Measurements from ENCODE around the gene ENPP6. TPM values are rescaled to one million over a fixed set of nuclear protein-coding genes. Genes with fewer than 3 reads are reported as not detected.

ENPP6 gene
- 0.14 TPM for polyA plus RNA-seq (2013, experiment 1 of 2; ENCODE audit: insufficient read length)
- 0.10 TPM for polyA plus RNA-seq (2013, experiment 2 of 2; ENCODE audit: insufficient read length)

GRCh38 chr4:184217634-184218033 lies at the start of gene ENPP6:
Gene ENPP6 (minus strand): TSS chr4:184217873. CDS start chr4:184217819, 54 bp downstream.
- DNase-seq = no peak

- DNase-seq = no peak
Measured at GRCh38 chr4:184267206-184267608, 49.5 kb upstream of the ENPP6 start.

- DNase-seq = peak; percentile 57
Measured at GRCh38 chr4:184265546-184266351, 48.1 kb upstream of the ENPP6 start.

DNA sequence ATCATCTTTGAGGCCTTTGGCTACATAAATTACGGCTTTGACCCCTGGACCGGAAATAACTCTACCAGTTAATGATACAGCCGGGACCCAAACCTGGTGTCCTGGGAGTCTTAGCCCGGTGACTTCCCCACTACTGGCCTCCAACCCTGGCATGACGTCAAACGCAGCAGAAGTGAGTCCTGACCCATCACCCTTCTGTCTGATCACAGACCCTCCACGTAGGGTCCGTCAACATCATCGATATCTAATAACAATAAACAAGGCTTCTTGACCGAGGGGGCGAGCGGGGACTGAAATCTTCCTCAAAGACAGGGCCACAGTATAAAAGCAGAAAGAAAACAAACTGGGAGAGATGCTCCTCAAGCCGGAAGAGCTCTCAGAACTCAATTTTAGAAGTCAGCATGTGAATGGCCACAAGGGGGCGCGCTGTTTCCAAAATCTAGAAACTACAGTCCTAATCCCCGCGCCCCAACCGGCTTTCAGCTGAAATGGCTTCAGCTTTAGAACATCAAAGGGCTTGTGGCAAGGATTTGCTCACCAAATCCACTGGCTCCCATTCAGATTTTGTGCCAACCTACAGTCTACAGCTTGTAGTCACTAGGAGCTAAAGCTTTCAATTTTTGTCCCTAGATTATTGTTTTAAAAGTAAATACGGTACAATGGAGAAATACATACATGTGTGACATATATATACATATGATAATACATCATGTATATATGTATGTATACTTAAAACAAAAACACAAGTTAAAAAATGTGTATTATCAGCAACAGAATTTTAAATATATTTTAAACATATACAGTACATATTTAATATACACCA lies 46.4 kb upstream of the ENPP6 start:
- DNase-seq = peak; percentile 88

DNA sequence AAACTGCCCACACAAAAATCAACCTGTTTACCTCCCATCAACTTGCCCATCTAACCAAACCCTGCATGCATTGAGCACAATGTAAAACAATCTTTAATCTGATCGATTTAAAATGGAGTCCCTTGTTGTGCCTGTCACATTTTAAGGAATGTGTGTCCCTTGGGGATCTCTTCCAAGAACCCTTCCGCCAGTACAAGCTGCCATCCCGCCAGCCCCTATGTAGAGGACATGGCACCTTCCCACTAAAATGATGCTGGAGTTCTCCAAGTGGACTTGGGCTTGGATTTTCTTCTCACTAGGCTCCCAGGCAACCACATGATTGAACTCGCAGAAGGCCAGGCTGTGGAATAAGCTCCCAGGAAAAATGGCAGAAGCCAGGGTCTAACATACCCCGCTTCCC lies 45.8 kb upstream of the ENPP6 start:
- DNase-seq = no peak

DNA sequence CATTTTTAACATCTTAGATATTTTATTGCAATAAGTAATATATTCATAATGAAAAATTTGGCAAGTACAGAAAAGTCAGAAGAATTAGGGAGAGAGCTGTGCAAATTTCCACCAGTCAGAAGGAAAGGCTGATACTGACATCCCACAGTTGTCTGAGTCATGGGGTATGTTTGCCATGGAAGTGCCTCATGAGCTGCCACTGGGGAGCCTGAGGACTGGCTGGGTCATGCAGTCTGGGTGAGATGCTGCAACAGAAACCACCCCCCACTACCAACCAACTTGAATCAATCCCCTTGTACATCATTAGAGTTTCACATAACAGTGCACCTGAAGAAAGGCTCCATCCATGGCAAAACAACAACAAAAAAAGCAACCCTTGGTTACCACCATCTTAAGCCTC lies 45.2 kb upstream of the ENPP6 start:
- peak; percentile 49 for DNase-seq

DNA sequence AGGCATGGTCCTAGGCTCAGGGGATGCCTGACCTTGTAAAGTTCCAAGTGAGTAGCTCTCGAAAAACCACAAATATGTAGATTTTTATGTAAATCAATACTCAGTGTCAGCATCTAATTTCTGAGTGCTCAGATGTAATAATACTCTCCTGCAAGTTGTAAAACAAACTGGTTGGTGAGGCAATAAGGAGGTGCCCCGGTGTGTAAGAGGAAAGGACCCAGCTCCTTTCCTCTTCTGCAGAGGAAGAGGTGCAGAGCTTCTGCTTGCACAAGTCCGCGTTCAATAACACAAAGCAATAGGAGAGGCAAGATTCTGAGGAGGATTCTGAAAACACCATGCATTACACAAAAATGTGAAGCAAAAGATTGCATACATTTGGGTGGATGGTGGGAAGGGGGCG lies 43.6 kb upstream of the ENPP6 start:
- DNase-seq = no peak

DNA sequence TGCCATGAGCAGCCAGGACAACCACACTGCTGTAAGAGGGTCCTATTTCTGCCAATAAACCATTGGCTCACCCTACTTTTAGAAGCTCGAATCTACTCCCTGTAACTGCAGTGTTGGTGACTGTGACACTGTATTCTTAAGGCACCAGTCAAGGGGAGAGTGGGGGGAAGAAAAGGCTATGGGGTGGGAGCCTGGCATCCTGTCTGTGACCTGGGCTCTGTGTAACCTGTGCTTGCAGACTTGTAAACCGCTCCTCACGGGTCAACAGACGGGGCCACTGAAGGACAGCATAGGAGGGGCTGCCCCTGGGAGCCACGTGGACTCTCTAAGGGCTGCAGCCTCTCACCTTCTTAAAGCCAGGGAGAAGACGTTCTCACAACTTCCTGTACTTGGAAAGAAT lies 42.2 kb upstream of the ENPP6 start:
- DNase-seq = no peak

DNA sequence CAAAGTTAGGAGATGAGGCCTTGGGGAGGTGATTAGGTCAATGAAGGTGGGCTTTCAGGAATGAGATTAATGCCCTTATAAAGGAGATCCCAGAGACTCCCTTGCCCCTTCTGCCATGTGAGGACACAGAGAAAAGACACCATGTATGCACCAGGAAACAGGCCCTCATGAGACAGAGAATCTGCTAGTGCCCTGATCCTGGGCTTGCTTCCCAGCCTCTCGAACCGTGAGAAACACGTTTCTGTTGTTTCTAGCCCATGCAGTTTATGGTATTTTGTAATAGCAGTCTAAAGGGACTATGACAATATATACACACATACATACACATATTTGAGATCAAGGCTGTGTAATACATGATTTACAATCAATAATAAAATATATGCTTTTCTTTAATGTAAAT lies 41.4 kb upstream of the ENPP6 start:
- no peak for DNase-seq

DNA sequence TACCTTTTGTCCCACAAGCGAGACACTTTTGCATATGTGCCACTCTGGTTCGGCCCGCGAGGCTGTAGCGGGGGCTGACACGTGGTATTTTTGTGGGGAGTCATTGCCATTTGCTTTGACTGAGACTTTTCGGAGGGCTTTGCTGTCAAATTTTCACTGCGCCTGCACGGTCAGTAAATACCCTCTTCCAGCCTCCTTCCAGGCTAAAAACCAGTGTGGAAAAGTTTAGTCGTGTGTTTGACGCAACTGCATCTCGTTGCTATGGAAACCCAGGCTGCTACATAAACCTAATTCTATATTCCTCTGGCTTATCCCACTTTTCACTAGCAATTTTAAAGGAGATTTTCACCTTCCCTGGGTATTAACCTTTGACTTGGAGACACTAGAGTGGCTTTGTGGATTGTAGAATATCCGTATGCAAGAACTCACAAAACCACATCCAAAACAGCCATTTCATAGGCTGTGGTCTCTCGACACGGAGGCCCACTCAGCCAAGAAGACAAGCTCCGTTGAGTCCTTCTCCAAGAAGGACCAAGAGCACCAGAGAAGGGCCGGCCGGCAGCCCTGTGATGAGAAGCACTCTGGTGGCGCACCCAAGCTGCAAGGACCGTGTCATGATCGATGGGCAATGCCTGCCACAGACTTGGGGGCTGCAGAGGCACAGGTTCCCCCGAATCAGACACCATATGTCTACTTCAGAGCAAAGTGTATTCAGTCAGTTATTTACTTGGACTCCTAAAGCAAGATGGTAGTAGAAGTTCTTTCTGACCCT lies 38.4 kb upstream of the ENPP6 start:
- no peak for DNase-seq

- no peak for DNase-seq
Measured at GRCh38 chr4:184255361-184255760, 37.7 kb upstream of the ENPP6 start.

DNA sequence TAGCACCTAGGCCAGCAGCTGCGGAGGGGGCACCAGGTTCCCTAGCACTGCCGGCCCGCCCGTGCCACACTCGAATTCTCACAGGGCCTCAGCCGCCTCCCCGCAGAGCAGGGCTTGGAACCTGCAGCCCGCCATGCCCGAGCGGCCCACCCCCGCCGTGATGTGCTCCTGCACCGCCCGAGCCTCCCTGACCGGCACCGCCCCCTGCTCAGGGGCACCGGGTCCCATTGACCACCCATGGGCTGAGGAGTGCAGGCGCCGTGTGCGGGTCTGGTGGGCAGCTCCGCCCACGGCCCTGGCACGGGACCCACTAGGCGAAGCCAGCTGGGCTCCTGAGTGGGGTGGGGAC lies 35.4 kb upstream of the ENPP6 start:
- no peak for DNase-seq

DNA sequence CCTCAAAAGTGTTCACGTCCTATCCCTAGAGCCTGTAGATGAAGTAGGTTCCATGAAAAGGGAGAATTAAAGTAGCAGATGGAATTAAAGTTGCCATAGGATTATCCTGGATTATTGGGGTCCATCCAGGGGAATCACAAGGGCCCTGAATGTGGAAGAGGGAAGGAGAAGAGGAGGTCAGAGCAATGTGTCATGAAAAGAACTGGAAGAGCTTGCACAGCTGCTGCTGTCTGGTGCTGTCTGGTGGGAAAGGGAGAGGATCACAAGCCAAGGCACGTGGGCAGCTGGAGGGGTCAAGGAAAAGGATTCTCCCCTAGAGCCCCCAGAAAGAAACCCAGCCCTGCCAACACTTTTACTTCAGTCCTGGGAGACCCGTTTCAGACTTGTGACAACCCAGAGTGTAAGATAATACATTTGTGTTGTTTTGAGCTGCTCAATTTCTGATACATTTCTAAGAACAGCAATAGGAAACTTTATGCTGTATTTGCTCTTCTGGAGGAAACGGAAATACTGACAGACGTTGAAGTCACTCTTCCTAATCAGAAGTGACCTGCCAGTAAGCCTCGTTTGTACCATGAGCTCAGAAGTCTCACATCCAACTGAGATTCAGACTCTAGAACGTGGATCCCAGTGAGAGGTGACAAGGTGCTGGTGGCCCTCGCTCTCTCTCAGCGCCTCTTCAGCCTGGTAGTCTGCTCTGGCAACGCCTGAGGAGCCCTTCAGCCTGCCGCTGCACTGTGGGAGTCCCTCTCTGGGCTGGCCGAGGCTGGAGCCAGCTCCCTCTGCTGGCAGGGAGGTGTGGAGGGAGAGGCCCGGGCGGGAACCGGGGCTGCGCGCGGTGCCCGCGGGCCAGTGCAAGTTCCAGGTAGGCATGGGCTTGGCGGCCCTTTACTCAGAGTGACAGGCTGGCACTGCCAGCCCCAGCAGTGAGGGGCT lies 34.7 kb upstream of the ENPP6 start:
- DNase-seq = no peak

GRCh38 chr4:184251670-184251980 lies 34.0 kb upstream of the ENPP6 start:
- no peak for DNase-seq

DNA sequence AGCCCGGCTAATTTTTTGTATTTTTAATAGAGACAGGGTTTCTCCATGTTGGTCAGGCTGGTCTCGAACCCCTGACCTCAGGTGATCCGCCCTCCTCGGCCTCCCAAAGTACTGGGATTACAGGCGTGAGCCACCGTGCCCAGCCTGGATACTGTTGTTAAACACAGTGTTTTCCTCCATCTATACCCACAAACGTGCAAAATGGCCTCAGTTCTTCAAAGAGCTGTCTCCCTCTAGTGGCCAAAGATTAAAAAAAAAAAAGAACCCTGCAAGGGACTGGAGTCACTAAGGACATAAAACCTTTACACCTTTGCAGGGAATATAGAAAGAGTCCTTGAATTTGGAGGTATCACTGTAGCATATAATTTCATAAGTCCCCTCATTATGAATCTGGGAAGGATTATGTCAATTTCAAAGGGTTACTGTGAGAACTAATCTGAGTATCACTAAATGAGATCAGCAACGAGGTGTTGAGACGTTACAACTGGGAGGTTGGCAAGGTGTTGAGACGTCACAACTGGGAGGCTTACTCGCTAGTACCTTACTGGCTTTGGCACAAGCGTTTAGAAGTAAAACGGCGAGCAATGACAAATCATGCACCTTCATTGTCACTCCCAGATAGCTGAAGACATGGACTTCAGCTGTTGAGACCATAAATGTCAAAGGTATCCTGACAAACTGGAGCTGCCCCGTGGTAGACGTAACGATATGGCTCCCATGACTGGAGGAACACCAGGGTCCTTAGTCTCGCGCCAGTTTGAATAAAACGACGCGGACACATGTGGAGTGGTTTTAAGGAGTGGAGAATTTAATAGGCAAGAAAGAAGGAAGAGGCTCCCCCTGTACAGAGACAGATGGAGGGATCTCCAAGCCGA lies 33.4 kb upstream of the ENPP6 start:
- peak; percentile 55 for DNase-seq

DNA sequence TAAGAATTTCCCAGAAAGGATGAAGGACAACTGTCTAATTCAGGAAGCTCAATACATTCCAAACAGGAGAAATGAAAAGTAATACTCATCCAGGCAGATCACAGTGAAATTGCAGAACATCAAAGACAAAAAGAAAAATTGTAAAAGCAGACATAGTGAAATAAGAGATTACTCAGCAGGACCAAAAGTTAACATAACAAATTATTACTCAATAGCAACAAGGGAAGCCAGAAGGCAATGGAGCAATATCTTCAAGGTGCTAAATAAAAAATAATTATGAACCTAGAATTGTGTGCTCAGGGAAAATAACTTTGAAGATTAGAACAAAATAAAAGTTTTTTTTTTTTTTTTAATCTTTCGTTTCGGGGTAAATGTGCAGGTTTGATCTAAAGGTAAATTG lies 30.5 kb upstream of the ENPP6 start:
- DNase-seq = no peak

DNA sequence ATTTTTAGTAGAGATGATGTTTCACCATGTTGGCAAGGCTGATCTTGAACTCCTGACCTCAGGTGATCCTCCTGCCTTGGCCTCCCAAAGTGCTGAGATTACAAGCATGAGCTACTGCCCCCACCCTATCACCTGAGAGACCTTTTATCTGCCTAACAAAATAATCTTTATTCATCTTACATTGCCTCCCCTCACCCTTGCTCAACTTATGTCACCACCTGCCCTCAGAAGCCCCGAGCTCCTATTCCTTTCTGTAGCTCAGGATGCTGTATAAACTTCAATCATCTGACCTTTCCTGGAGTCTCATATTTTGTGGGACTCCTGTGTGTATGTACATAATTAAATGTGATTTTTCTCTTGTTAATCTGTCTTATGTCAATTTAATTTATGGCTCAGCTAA lies 29.7 kb upstream of the ENPP6 start:
- DNase-seq = no peak

GRCh38 chr4:184246426-184246825 lies 28.8 kb upstream of the ENPP6 start:
- DNase-seq = no peak

- no peak for DNase-seq
Measured at GRCh38 chr4:184238072-184238745, 20.5 kb upstream of the ENPP6 start.

DNA sequence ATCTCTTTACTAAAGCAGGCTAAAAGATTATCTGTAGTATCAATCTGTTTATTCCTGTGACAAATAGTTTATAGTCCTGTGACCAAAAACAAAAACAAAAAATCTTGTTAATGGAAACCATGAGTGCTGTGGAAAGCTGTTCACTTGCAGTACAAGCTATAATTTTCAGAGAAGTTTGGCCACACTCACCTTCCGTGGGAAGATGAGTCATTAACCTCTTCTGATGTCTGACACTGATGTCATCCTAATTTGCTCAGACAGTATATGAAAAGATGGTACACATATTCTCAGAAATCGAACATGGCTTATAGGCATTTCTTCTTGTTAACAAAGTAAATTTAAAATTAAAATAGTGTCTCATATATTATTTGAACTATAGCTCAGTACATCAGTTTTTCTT lies 19.9 kb upstream of the ENPP6 start:
- DNase-seq = no peak

Data from fibroblast of skin of back (primary cell).